Panc1 (cell line): Measurements from ENCODE around the gene SH3RF2. TPM values are rescaled to one million over a fixed set of nuclear protein-coding genes. Genes with fewer than 3 reads are reported as not detected.

ENCODE experiments used
- ATAC-seq: fragments of 200-7000 bp; cut with Tn5 transposase; 2 replicates; pipeline ENCODE4 v1.9.1; 2020; ENCODE audit warnings: mild to moderate bottlenecking, moderate library complexity
- BruUV-seq: library from RNA; stranded (reverse); fragments of 400-500 nt; replicated peaks from 2 replicates; lab custom pipeline; 2021; lab: Mats Ljungman, UMichigan
- CTCF ChIA-PET: fragments of 300-600 bp; sonication (Branson Sonifier 250); formaldehyde crosslinking; loops from one replicate; lab custom pipeline; 2022; ENCODE audit warnings: antibody characterized with exemption; lab: Charles Lee
- POLR2A ChIA-PET: fragments of 300-600 bp; sonication (Branson Sonifier 250); formaldehyde crosslinking; loops from one replicate; lab custom pipeline; 2022; ENCODE audit warnings: antibody characterized with exemption; lab: Charles Lee
- DNase-seq: peaks from one replicate; pipeline ENCODE4 v3.0.0-alpha.2; 2010; ENCODE audit warnings: low read depth, low spot score
- H3K27ac ChIP-seq: 2 replicates; pipeline ENCODE4 v1.5.1; 2011; ENCODE audit warnings: mild to moderate bottlenecking, low read length, inconsistent platforms
- H3K27me3 ChIP-seq: fragments of 200-500 bp; sonication (Bioruptor generic); 2 replicates; pipeline ENCODE4 v1.6.0; 2014; ENCODE audit warnings: low read length, inconsistent platforms; ENCODE audit not compliant: control insufficient read depth, insufficient read depth
- H3K36me3 ChIP-seq: fragments of 200-500 bp; sonication (Bioruptor generic); 2 replicates; pipeline ENCODE4 v1.5.1; 2014; ENCODE audit warnings: inconsistent platforms, mild to moderate bottlenecking, low read length, moderate library complexity; ENCODE audit not compliant: control insufficient read depth, insufficient read depth
- H3K4me1 ChIP-seq: 2 replicates; pipeline ENCODE4 v1.5.1; 2011; ENCODE audit warnings: inconsistent platforms, mild to moderate bottlenecking, low read length, moderate library complexity; ENCODE audit not compliant: control insufficient read depth, insufficient read depth
- H3K4me3 ChIP-seq, 2 experiments: 2 replicates each; pipeline ENCODE4 v1.5.1; 2011 to 2012; ENCODE audit warnings: low read depth in 2 of 2, low read length in 2 of 2, mild to moderate bottlenecking in 2 of 2, inconsistent platforms in 1 of 2, moderate library complexity in 1 of 2
- H3K9me3 ChIP-seq: fragments of 200-500 bp; sonication (Bioruptor generic); 2 replicates; pipeline ENCODE4 v1.5.1; 2014; ENCODE audit warnings: low read depth, mild to moderate bottlenecking, inconsistent platforms, low read length, moderate library complexity; ENCODE audit not compliant: control insufficient read depth, insufficient read depth
- POLR2AphosphoS5 ChIP-seq: IDR thresholded peaks from 2 replicates; pipeline ENCODE4 v1.6.1; 2012; ENCODE audit warnings: mild to moderate bottlenecking, low read depth, low read length, moderate library complexity
- SIN3A ChIP-seq: IDR thresholded peaks from 2 replicates; pipeline ENCODE4 v1.6.1; 2012; ENCODE audit warnings: low read depth, mild to moderate bottlenecking, low read length, moderate library complexity, borderline replicate concordance; ENCODE audit not compliant: insufficient read depth
- TCF7L2 ChIP-seq: IDR thresholded peaks from 2 replicates; pipeline ENCODE4 v1.6.1; 2011; ENCODE audit warnings: mild to moderate bottlenecking, low read depth, low read length, inconsistent platforms
- in situ Hi-C: cut with HindIII; loops from 2 replicates; pipeline ENCODE4 v1.10.0; 2016; ENCODE audit warnings: low sequenced_read_pairs, low pct_unique_long_range_greater_than_20kb
- intact Hi-C: fragments of 100-400 bp; cut with micrococcal nuclease; formaldehyde crosslinking; loops from one replicate; pipeline ENCODE4 v1.10.0; 2022; ENCODE audit not compliant: unreplicated experiment
- total RNA-seq: library from RNA; stranded (reverse); gene quantifications from one replicate; pipeline ENCODE4 v1.2.1, GENCODE V29; 2021; ENCODE audit not compliant: unreplicated experiment
- TF ChIP-seq, protein P1 (sequence below), 2 experiments: IDR thresholded peaks; 2 replicates each; pipeline ENCODE4 v1.6.1; 2011 to 2012; ENCODE audit warnings: low read depth in 2 of 2, control low read depth in 1 of 2, low read length in 1 of 2, mild to moderate bottlenecking in 1 of 2, moderate library complexity in 1 of 2; ENCODE audit not compliant: insufficient read depth in 1 of 2
- TF ChIP-seq, protein P2 (sequence below): fragments of 450-650 bp; IDR thresholded peaks from 2 replicates; pipeline ENCODE4 v1.5.1; 2017; ENCODE audit warnings: mild to moderate bottlenecking

SH3RF2 gene
- total RNA-seq, 1 experiment from 2014 or later: 23.1 TPM

DNA sequence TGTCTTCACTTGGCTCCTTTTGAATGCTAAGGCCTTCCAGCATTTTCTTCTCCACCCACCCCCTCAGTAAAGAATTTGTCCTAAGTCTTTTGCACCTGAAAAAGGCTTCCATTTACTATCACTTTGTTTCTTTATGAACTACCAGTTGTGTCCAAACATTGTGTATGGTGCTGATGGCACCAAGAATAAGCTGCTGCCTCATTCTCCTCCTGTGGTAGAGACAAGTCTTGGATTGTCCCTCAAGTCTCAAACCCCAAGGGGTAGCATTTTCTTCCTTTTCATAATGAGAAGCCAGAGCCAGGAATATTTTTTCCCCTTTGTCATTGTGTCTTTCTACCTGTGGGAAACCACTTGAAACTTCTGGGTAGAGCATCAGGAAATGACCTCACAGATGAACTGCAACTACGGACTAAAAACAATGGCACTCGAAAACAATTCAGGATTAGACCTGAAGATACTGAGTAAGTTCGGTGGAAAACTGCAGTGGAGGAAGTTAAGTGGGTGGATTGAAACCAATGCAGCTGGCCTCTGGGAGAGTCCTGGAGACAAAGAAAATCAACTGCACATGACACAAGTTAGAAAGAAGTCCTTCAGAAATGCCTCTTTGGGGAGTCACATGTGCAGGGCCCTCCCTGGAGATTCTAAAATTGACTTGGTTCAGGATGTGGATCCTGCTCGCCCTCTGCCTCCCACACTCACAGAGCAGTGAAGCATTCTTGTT lies 80.5 kb downstream of the SH3RF2 start:
- POLR2A ChIA-PET: no interaction called here
- CTCF ChIA-PET: no interaction called here
- no peak for ATAC-seq

DNA sequence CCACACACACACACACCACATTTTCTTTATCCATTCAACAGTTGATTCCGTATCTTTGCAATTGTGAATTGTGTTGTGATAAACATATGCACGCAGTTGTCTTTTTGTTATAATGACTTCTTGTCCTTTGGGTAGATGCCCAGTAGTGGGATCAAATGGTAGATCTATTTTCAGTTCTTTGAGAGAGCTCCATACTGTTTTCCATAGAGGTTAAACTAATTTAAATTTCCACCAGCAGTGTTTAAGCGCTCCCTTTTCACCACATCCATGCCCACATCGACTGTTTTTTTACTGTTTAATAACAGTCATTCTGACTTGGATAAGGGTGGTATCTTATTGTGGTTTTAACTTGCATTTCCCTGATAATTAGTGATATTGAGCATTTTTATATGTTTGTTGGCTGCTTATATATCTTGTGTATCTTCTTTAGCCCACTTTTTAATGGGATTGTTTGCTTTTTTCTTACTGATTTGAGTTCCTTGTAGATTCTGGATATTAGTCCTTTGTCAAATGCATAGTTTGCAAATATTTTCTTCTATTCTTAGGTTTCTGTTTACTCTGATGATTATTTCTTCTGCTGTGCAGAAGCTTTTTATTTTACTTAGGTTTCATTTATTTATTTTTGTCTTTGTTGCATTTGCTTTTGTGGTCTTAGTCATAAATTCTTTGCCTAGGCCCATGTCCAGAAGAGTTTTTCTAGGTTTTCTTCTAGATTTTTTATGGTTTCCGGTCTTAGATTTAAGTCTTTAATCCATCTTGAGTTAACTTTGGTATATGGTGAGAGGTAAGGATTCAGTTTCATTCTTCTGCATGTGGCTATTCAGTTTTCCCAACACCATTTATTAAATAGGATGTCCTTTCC lies 82.4 kb downstream of the SH3RF2 start:
- no peak for DNase-seq
- in situ Hi-C loops: no loop called here
- intact Hi-C loops: no loop called here
- TF ChIP-seq POLR2AphosphoS5: no peak
- TF ChIP-seq SIN3A: no peak
- TF ChIP-seq, protein P1, sequence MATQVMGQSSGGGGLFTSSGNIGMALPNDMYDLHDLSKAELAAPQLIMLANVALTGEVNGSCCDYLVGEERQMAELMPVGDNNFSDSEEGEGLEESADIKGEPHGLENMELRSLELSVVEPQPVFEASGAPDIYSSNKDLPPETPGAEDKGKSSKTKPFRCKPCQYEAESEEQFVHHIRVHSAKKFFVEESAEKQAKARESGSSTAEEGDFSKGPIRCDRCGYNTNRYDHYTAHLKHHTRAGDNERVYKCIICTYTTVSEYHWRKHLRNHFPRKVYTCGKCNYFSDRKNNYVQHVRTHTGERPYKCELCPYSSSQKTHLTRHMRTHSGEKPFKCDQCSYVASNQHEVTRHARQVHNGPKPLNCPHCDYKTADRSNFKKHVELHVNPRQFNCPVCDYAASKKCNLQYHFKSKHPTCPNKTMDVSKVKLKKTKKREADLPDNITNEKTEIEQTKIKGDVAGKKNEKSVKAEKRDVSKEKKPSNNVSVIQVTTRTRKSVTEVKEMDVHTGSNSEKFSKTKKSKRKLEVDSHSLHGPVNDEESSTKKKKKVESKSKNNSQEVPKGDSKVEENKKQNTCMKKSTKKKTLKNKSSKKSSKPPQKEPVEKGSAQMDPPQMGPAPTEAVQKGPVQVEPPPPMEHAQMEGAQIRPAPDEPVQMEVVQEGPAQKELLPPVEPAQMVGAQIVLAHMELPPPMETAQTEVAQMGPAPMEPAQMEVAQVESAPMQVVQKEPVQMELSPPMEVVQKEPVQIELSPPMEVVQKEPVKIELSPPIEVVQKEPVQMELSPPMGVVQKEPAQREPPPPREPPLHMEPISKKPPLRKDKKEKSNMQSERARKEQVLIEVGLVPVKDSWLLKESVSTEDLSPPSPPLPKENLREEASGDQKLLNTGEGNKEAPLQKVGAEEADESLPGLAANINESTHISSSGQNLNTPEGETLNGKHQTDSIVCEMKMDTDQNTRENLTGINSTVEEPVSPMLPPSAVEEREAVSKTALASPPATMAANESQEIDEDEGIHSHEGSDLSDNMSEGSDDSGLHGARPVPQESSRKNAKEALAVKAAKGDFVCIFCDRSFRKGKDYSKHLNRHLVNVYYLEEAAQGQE (IDR thresholded peaks at IDR 0.05; ENCODE audit: insufficient read depth in 1 of 2, low read depth in 2 of 2, low read length in 1 of 2): no peak
- no peak for TF ChIP-seq TCF7L2
- TF ChIP-seq, protein P2, sequence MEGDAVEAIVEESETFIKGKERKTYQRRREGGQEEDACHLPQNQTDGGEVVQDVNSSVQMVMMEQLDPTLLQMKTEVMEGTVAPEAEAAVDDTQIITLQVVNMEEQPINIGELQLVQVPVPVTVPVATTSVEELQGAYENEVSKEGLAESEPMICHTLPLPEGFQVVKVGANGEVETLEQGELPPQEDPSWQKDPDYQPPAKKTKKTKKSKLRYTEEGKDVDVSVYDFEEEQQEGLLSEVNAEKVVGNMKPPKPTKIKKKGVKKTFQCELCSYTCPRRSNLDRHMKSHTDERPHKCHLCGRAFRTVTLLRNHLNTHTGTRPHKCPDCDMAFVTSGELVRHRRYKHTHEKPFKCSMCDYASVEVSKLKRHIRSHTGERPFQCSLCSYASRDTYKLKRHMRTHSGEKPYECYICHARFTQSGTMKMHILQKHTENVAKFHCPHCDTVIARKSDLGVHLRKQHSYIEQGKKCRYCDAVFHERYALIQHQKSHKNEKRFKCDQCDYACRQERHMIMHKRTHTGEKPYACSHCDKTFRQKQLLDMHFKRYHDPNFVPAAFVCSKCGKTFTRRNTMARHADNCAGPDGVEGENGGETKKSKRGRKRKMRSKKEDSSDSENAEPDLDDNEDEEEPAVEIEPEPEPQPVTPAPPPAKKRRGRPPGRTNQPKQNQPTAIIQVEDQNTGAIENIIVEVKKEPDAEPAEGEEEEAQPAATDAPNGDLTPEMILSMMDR: no peak
- Histone ChIP-seq H3K27ac (no peak overlapping the region), H3K27me3 (no peaks in the 10 kb centered on the region), H3K36me3 (no peaks in the 10 kb centered on the region), H3K4me3 (no peak overlapping the region), H3K4me1 (no peaks in the 10 kb centered on the region), H3K9me3 (no peaks in the 10 kb centered on the region)
- ATAC-seq: no peak
- POLR2A ChIA-PET: interaction anchor here (0.6 kb wide), 1 partner anchor 188 kb away, joined by 3 read pairs; no protein-coding TSS in a partner anchor
- BruUV-seq: no TSS peak
- CTCF ChIA-PET: no interaction called here

More for the DNA sequence above, 80.5 kb downstream of the SH3RF2 start:
- TF ChIP-seq, protein P2: no peak
- TF ChIP-seq POLR2AphosphoS5: no peak
- TF ChIP-seq TCF7L2: no peak
- TF ChIP-seq SIN3A: no peak
- TF ChIP-seq, protein P1 (IDR thresholded peaks at IDR 0.05; ENCODE audit: insufficient read depth in 1 of 2, low read depth in 2 of 2, low read length in 1 of 2): no peak
- H3K4me3 ChIP-seq: no peak overlapping the region
- intact Hi-C loops (no loop called here), in situ Hi-C loops (no loop called here)
- DNase-seq: no peak
- no peaks in the 10 kb centered on the region for H3K27me3 ChIP-seq
- H3K4me1 ChIP-seq: no peaks in the 10 kb centered on the region
- H3K27ac ChIP-seq: no peak overlapping the region
- BruUV-seq: no TSS peak
- no peaks in the 10 kb centered on the region for H3K9me3 ChIP-seq
- no peaks in the 10 kb centered on the region for H3K36me3 ChIP-seq
